ENCODE measurements around the gene STK33.

STK33 gene

DNA sequence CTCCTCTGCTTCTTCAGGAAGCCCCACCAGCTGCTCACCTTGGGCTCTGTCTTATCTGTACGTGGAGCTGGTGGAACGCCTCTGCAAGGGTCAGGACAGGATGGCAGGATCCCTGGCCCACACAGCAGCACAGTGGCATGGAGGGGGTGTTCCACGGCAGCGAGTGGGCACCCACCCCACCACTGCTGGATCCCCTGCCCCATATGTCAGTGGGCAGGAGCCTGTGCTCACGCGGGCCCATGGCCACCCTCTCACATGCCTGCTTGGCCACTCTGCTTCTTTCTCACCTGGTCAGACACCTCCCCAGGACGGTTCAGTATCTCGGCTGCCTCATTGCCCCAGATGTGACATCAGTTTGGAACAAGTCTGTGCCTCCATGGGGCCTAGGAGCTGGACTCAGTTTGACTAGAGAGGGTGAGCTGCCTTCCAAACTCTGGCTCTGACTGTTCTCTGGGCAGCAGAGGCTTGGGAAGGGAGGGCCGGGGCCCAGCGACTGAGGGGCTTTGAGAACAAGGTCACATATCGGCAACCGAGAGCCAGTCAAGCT lies 232.3 kb downstream of the STK33 start:
- Histone ChIP-seq H3K36me3 (ENCODE audit: control insufficient read depth, insufficient read depth, low read length) (no peaks in the 10 kb centered on the region), H3K27me3 (replicated peaks; ENCODE audit: control insufficient read depth, insufficient read depth, low read length) (no peaks in the 10 kb centered on the region), H3K4me3 (replicated peaks; ENCODE audit: low read depth, low read length) (no peak overlapping the region)
- no peak for DNase-seq (ENCODE audit: extremely low read depth, insufficient read length)
- TF ChIP-seq, protein P1, sequence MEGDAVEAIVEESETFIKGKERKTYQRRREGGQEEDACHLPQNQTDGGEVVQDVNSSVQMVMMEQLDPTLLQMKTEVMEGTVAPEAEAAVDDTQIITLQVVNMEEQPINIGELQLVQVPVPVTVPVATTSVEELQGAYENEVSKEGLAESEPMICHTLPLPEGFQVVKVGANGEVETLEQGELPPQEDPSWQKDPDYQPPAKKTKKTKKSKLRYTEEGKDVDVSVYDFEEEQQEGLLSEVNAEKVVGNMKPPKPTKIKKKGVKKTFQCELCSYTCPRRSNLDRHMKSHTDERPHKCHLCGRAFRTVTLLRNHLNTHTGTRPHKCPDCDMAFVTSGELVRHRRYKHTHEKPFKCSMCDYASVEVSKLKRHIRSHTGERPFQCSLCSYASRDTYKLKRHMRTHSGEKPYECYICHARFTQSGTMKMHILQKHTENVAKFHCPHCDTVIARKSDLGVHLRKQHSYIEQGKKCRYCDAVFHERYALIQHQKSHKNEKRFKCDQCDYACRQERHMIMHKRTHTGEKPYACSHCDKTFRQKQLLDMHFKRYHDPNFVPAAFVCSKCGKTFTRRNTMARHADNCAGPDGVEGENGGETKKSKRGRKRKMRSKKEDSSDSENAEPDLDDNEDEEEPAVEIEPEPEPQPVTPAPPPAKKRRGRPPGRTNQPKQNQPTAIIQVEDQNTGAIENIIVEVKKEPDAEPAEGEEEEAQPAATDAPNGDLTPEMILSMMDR (IDR thresholded peaks at IDR 0.05; ENCODE audit: insufficient read depth, low read length, poor library complexity, severe bottlenecking) = no peak

DNA sequence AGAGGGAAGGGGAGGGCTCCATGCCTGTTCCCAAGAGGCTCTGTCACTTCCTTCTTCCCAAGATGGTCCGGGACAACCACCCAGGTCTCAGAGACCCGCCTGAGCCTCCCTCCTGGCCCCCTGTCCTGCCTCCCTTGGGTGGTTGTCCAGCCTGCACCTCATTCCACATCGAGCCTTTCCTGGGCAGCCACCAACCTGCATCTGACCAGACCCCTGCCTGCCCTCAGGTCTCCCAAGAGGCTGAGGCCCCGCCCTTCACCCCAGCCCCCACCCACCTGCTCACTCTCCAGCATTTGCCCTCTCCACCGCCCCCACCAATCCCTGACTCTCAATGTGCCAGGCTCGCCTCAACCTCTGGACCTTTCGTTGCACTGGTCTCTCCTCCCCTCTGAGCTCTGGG lies 232.8 kb downstream of the STK33 start:
- Histone ChIP-seq H3K4me3 (replicated peaks; ENCODE audit: low read depth, low read length) (no peak overlapping the region), H3K27me3 (replicated peaks; ENCODE audit: control insufficient read depth, insufficient read depth, low read length) (no peaks in the 10 kb centered on the region), H3K36me3 (ENCODE audit: control insufficient read depth, insufficient read depth, low read length) (no peaks in the 10 kb centered on the region)
- TF ChIP-seq, protein P1 (IDR thresholded peaks at IDR 0.05; ENCODE audit: insufficient read depth, low read length, poor library complexity, severe bottlenecking) = no peak
- DNase-seq (ENCODE audit: extremely low read depth, insufficient read length) = no peak

GRCh38 chr11:8360086-8360828 lies 233.8 kb downstream of the STK33 start:
- Histone ChIP-seq H3K27me3 (replicated peaks; ENCODE audit: control insufficient read depth, insufficient read depth, low read length) (no peaks in the 10 kb centered on the region), H3K36me3 (ENCODE audit: control insufficient read depth, insufficient read depth, low read length) (no peaks in the 10 kb centered on the region), H3K4me3 (replicated peaks; ENCODE audit: low read depth, low read length) (no peak overlapping the region)
- DNase-seq (ENCODE audit: extremely low read depth, insufficient read length) = no peak
- TF ChIP-seq, protein P1 (IDR thresholded peaks at IDR 0.05; ENCODE audit: insufficient read depth, low read length, poor library complexity, severe bottlenecking) = no peak

DNA sequence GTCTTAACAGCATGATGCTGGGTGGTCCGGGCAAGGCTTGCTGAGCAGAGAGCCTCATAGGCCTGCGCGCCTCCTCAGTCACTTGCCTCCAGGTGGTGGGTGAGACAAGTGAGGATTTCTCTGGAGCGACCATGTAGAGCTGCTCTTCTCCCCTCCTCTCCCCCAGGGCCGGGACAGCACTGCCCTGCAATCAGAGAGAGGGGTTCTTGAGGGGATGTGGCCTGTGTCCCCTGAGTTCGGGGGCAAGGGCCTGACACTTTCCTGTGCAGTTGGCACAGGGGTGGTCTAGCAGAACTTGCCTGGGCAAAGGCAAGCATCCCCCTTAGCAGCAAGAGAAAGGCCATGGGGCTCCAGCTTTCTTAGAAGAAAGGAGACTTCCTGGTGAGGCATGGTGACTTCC lies 234.5 kb downstream of the STK33 start:
- TF ChIP-seq, protein P1 (IDR thresholded peaks at IDR 0.05; ENCODE audit: insufficient read depth, low read length, poor library complexity, severe bottlenecking) = no peak
- Histone ChIP-seq H3K27me3 (replicated peaks; ENCODE audit: control insufficient read depth, insufficient read depth, low read length) (no peaks in the 10 kb centered on the region), H3K4me3 (replicated peaks; ENCODE audit: low read depth, low read length) (no peak overlapping the region), H3K36me3 (ENCODE audit: control insufficient read depth, insufficient read depth, low read length) (no peaks in the 10 kb centered on the region)
- no peak for DNase-seq (ENCODE audit: extremely low read depth, insufficient read length)

GRCh38 chr11:8357891-8358566 lies 236.0 kb downstream of the STK33 start:
- no peaks in the 10 kb centered on the region for H3K27me3 ChIP-seq (replicated peaks; ENCODE audit: control insufficient read depth, insufficient read depth, low read length)
- DNase-seq (ENCODE audit: extremely low read depth, insufficient read length) = no peak
- TF ChIP-seq, protein P1 (IDR thresholded peaks at IDR 0.05; ENCODE audit: insufficient read depth, low read length, poor library complexity, severe bottlenecking) = no peak
- H3K4me3 ChIP-seq (replicated peaks; ENCODE audit: low read depth, low read length) = no peak overlapping the region
- H3K36me3 ChIP-seq (ENCODE audit: control insufficient read depth, insufficient read depth, low read length) = no peaks in the 10 kb centered on the region

Data from GM06990 (cell line).